ENCODE measurements around the gene HIF3A. TPM values are rescaled to one million over a fixed set of nuclear protein-coding genes. Genes with fewer than 3 reads are reported as not detected.

Gene HIF3A
- total RNA-seq, 2 donors from 2014 or later: not detected

GRCh38 chr19:46388311-46389095 is 91.7 kb downstream of the HIF3A start:
- Mint-ChIP-seq H3K27ac (no peak overlapping the region), H3K4me3 (no peak overlapping the region), H3K4me1 (peaks cover 4% of the 10 kb centered on the region), H3K36me3 (ENCODE audit: low read depth) (peaks cover 13% of the 10 kb centered on the region), H3K27me3 (no peaks in the 10 kb centered on the region)
- DNase-seq: no peak
- no peaks in the 10 kb centered on the region for H3K9me3 ChIP-seq (ENCODE audit: control insufficient read depth, low read length, poor library complexity, severe bottlenecking)
- no peak for ATAC-seq

- no peaks in the 10 kb centered on the region for H3K27me3 Mint-ChIP-seq
These were observed 93.4 kb downstream of the HIF3A start for GRCh38 chr19:46390121-46390858.

GRCh38 chr19:46390866-46391265 is 94.0 kb downstream of the HIF3A start:
- ATAC-seq (no peak), DNase-seq (no peak)
- H3K4me3 Mint-ChIP-seq: no peak overlapping the region
- H3K27ac Mint-ChIP-seq: no peak overlapping the region
- H3K36me3 Mint-ChIP-seq (ENCODE audit: low read depth): peaks cover 13% of the 10 kb centered on the region
- H3K27me3 Mint-ChIP-seq: no peaks in the 10 kb centered on the region
- no peaks in the 10 kb centered on the region for H3K9me3 ChIP-seq (ENCODE audit: control insufficient read depth, low read length, poor library complexity, severe bottlenecking)
- H3K4me1 Mint-ChIP-seq: peaks cover 4% of the 10 kb centered on the region

More at GRCh38 chr19:46390121-46390858, 93.4 kb downstream of the HIF3A start:
- no peaks in the 10 kb centered on the region for H3K9me3 ChIP-seq (ENCODE audit: control insufficient read depth, low read length, poor library complexity, severe bottlenecking)
- Mint-ChIP-seq H3K27ac (no peak overlapping the region), H3K4me1 (peaks cover 4% of the 10 kb centered on the region), H3K4me3 (no peak overlapping the region), H3K36me3 (ENCODE audit: low read depth) (peaks cover 13% of the 10 kb centered on the region)
- ATAC-seq (no peak), DNase-seq (no peak)

GRCh38 chr19:46391296-46392251 is 94.7 kb downstream of the HIF3A start:
- no peaks in the 10 kb centered on the region for H3K9me3 ChIP-seq (ENCODE audit: control insufficient read depth, low read length, poor library complexity, severe bottlenecking)
- H3K4me3 Mint-ChIP-seq: no peak overlapping the region
- DNase-seq (no peak), ATAC-seq (no peak)
- H3K27ac Mint-ChIP-seq: no peak overlapping the region
- H3K27me3 Mint-ChIP-seq: no peaks in the 10 kb centered on the region
- peaks cover 13% of the 10 kb centered on the region for H3K36me3 Mint-ChIP-seq (ENCODE audit: low read depth)
- peaks cover 4% of the 10 kb centered on the region for H3K4me1 Mint-ChIP-seq

GRCh38 chr19:46392252-46392801 is 95.5 kb downstream of the HIF3A start:
- Mint-ChIP-seq H3K27ac (peak overlapping the region; percentile 11), H3K27me3 (no peaks in the 10 kb centered on the region), H3K4me1 (peaks cover 4% of the 10 kb centered on the region), H3K36me3 (ENCODE audit: low read depth) (peaks cover 13% of the 10 kb centered on the region), H3K4me3 (no peak overlapping the region)
- no peaks in the 10 kb centered on the region for H3K9me3 ChIP-seq (ENCODE audit: control insufficient read depth, low read length, poor library complexity, severe bottlenecking)
- ATAC-seq: no peak
- DNase-seq: no peak

- no peaks in the 10 kb centered on the region for H3K9me3 ChIP-seq (ENCODE audit: control insufficient read depth, low read length, poor library complexity, severe bottlenecking)
- no peak for DNase-seq
- ATAC-seq: no peak
- Mint-ChIP-seq H3K4me1 (peaks cover 4% of the 10 kb centered on the region), H3K27ac (peak overlapping the region; percentile 11), H3K4me3 (no peak overlapping the region), H3K36me3 (ENCODE audit: low read depth) (peaks cover 10% of the 10 kb centered on the region), H3K27me3 (no peaks in the 10 kb centered on the region)
These were observed 96.0 kb downstream of the HIF3A start for GRCh38 chr19:46392837-46393236.

Other genes with a start within 250 kb of the HIF3A start
- not detected for gene IGFL3, start 172.4 kb upstream of the HIF3A start, total RNA-seq
- gene IGFL2, start 148.8 kb upstream of the HIF3A start, total RNA-seq: under 1 TPM in 1 of 2 donors, not detected in 1; 0.72 TPM
- not detected for gene IGFL1, start 67.3 kb upstream of the HIF3A start, total RNA-seq
- gene PPP5C, start 50.0 kb downstream of the HIF3A start, total RNA-seq: 10 to 100 TPM; 34.8 to 42.8 TPM
- not detected for gene CCDC8, start 116.5 kb downstream of the HIF3A start, total RNA-seq
- under 1 TPM; 0.10 to 0.12 TPM for gene PNMA8C, start 131.9 kb downstream of the HIF3A start, total RNA-seq
- gene PNMA8A, start 174.5 kb downstream of the HIF3A start, total RNA-seq: not detected
- gene PNMA8B, start 198.8 kb downstream of the HIF3A start, total RNA-seq: under 1 TPM; 0.17 to 0.18 TPM

Data from T-helper 17 cell (primary cell).